ENCODE data around the gene HMGCS2.
"Not testable (repeated sequence)": the region's sequence is repeated elsewhere in the genome, so short reads cannot be mapped to it uniquely, and the experiment has no call there.

- not testable (repeated sequence) for TF ChIP-seq CTCF (conservative IDR thresholded peaks at IDR 0.05 in 1 of 2, IDR thresholded peaks at IDR 0.05 in 1 of 2; ENCODE audit: extremely low read depth in 1 of 2, insufficient read depth in 1 of 2, low read depth in 1 of 2, low read length in 2 of 2); EZH2 (IDR thresholded peaks at IDR 0.05; ENCODE audit: borderline replicate concordance, low read length)
These were observed 17.3 kb upstream of the HMGCS2 start for GRCh38 chr1:119786046-119786445.

All from mammary epithelial cell (primary cell).